Measurements from ENCODE around the gene TGFB2. TPM values are rescaled to one million over a fixed set of nuclear protein-coding genes. Genes with fewer than 3 reads are reported as not detected.

TGFB2 gene
- total and polyA plus RNA-seq, 8 donors = 0.35 to 13.6 (median 2.3) TPM; not detected in 1

DNA sequence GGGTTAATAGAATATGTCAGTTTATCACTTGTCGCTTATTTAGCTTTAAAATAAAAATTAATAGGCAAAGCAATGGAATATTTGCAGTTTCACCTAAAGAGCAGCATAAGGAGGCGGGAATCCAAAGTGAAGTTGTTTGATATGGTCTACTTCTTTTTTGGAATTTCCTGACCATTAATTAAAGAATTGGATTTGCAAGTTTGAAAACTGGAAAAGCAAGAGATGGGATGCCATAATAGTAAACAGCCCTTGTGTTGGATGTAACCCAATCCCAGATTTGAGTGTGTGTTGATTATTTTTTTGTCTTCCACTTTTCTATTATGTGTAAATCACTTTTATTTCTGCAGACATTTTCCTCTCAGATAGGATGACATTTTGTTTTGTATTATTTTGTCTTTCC lies 98.1 kb downstream of the TGFB2 start:
- no peaks in the 10 kb centered on the region for H3K36me3 ChIP-seq
- whole genome bisulfite sequencing, 5 donors = 91 to 97% (median 95%) methylated on average over 2 of the region's 2 CpGs
- intact Hi-C loops (cut with DNase I; ENCODE audit: low total_unique reads) = no loop called here

DNA sequence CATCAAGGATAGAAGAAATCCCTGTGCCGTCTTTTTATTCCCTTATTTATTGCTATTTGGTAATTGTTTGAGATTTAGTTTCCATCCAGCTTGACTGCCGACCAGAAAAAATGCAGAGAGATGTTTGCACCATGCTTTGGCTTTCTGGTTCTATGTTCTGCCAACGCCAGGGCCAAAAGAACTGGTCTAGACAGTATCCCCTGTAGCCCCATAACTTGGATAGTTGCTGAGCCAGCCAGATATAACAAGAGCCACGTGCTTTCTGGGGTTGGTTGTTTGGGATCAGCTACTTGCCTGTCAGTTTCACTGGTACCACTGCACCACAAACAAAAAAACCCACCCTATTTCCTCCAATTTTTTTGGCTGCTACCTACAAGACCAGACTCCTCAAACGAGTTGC lies 99.0 kb downstream of the TGFB2 start:
- intact Hi-C loops (cut with DNase I; ENCODE audit: low total_unique reads) = no loop called here
- Histone ChIP-seq H3K9me3 (no peaks in the 10 kb centered on the region), H3K36me3 (no peaks in the 10 kb centered on the region), H3K4me3 (no peak overlapping the region), H3K27me3 (no peaks in the 10 kb centered on the region), H3K27ac (no peak overlapping the region), H3K4me1 (no peaks in the 10 kb centered on the region)
- no peak for DNase-seq
- TF ChIP-seq, protein P1, sequence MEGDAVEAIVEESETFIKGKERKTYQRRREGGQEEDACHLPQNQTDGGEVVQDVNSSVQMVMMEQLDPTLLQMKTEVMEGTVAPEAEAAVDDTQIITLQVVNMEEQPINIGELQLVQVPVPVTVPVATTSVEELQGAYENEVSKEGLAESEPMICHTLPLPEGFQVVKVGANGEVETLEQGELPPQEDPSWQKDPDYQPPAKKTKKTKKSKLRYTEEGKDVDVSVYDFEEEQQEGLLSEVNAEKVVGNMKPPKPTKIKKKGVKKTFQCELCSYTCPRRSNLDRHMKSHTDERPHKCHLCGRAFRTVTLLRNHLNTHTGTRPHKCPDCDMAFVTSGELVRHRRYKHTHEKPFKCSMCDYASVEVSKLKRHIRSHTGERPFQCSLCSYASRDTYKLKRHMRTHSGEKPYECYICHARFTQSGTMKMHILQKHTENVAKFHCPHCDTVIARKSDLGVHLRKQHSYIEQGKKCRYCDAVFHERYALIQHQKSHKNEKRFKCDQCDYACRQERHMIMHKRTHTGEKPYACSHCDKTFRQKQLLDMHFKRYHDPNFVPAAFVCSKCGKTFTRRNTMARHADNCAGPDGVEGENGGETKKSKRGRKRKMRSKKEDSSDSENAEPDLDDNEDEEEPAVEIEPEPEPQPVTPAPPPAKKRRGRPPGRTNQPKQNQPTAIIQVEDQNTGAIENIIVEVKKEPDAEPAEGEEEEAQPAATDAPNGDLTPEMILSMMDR (IDR thresholded peaks at IDR 0.05) = no peak
- TF ChIP-seq POLR2AphosphoS5 (IDR thresholded peaks at IDR 0.05) (no peak), EP300 (IDR thresholded peaks at IDR 0.05) (no peak)
- 63 to 78% (median 76%) methylated on average over 5 of the region's 5 CpGs for WGBS, 5 donors

More for the DNA sequence above, 98.1 kb downstream of the TGFB2 start:
- H3K27me3 ChIP-seq = no peaks in the 10 kb centered on the region
- DNase-seq = no peak
- H3K4me1 ChIP-seq = no peaks in the 10 kb centered on the region
- no peak overlapping the region for H3K4me3 ChIP-seq
- no peaks in the 10 kb centered on the region for H3K9me3 ChIP-seq
- no peak for TF ChIP-seq POLR2AphosphoS5 (IDR thresholded peaks at IDR 0.05)
- no peak overlapping the region for H3K27ac ChIP-seq

DNA sequence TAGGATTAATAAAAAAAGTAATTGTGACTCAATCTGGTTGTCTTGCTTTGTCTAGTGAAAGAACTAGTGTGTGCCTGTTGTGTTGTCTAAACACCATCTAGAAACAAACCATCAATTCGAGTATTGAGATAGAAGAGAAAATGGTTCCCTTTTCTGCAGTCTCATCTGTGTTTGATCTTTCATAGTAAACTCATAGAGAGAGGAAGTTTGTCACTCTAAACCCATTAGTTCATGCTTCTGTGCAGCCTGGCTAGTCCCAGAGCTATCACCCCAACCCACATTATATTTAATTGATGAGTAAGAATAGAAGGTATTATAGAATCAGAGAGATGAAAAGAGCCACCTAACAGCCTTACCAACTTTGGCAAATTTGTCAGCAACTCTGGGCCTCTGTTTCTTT lies 99.5 kb downstream of the TGFB2 start:
- Histone ChIP-seq H3K9me3 (no peaks in the 10 kb centered on the region), H3K4me1 (no peaks in the 10 kb centered on the region), H3K27me3 (no peaks in the 10 kb centered on the region), H3K36me3 (no peaks in the 10 kb centered on the region), H3K27ac (no peak overlapping the region), H3K4me3 (no peak overlapping the region)
- TF ChIP-seq EP300 (IDR thresholded peaks at IDR 0.05) (no peak), POLR2AphosphoS5 (IDR thresholded peaks at IDR 0.05) (no peak), POLR2A (IDR thresholded peaks at IDR 0.05) (no peak)
- TF ChIP-seq, protein P1 (IDR thresholded peaks at IDR 0.05) = no peak
- DNase-seq = no peak
- intact Hi-C loops (cut with DNase I; ENCODE audit: low total_unique reads) = no loop called here
- 60 to 70% (median 69%) methylated on average over 1 of the region's 1 CpG for WGBS, 5 donors

DNA sequence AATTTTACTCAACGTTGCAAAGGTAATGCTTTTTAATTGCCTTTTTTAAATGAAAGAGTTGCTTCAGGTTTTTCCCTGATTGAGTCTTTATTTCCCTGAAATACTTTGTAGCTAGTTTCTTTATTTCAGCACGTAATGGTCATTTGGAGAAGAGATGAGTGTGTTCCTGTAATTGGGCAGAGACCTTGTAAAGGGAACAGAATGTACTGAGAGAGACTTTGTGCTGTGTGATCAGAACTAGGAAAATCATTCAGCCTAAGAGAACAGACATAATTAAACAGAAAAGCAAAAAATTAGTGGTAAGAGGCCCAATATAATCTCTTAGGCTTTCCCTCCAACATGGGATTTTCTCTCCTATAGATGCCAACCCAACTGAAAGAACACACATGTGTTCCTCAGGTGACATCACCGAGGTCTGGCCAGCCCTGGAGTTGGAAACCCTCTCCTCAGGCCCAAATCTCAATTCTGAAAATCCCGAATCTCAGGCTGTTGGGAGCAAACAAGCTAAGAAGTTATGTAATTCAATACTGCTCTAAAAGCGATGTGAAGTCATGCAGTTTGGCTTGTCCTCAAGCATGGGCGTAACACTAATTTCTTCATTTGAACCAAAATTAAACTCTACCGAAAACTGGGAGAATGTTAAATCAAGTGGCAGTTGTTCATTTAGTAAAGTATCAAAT lies 102.0 kb downstream of the TGFB2 start:
- H3K4me1 ChIP-seq = no peaks in the 10 kb centered on the region
- WGBS, 5 donors = 82 to 94% (median 91%) methylated on average over 7 of the region's 7 CpGs
- H3K36me3 ChIP-seq = no peaks in the 10 kb centered on the region
- H3K27ac ChIP-seq = peak overlapping the region in 1 of 5 donors; percentile 60
- H3K27me3 ChIP-seq = no peaks in the 10 kb centered on the region
- TF ChIP-seq POLR2A (IDR thresholded peaks at IDR 0.05) = no peak
- TF ChIP-seq, protein P1 (IDR thresholded peaks at IDR 0.05) = no peak
- TF ChIP-seq EP300 (IDR thresholded peaks at IDR 0.05) = no peak
- no peak for TF ChIP-seq POLR2AphosphoS5 (IDR thresholded peaks at IDR 0.05)
- H3K9me3 ChIP-seq = no peaks in the 10 kb centered on the region
- DNase-seq = no peak
- no peak overlapping the region for H3K4me3 ChIP-seq
- intact Hi-C loops (cut with DNase I; ENCODE audit: low total_unique reads) = no loop called here

DNA sequence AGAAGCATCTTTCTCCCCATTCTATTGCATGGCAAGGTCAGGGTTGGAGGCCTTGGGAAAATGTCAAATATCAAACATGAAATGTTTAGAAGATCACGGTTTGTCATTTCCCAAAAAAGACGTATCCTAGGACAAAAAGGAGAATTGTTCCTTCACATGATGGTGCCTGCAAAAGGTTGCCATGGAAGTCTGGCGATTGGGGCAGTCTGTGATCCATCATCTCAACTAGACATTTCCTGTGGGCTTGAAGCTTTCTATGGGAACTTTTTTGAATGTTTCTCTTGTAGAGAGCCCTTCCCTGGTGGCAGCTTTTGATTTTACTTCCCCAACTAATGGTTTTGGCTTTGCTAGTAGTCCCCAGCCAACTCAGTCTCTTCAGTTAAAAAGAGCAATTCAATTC lies 106.3 kb downstream of the TGFB2 start:
- H3K27me3 ChIP-seq = no peaks in the 10 kb centered on the region

More for the DNA sequence above, 106.3 kb downstream of the TGFB2 start:
- H3K4me3 ChIP-seq = no peak overlapping the region
- 59 to 87% (median 77%) methylated on average over 3 of the region's 3 CpGs for WGBS, 5 donors
- H3K27ac ChIP-seq = no peak overlapping the region
- no peaks in the 10 kb centered on the region for H3K4me1 ChIP-seq
- intact Hi-C loops (cut with DNase I; ENCODE audit: low total_unique reads) = no loop called here
- TF ChIP-seq EP300 (IDR thresholded peaks at IDR 0.05) = no peak
- TF ChIP-seq POLR2AphosphoS5 (IDR thresholded peaks at IDR 0.05) = no peak
- no peak for TF ChIP-seq POLR2A (IDR thresholded peaks at IDR 0.05)
- TF ChIP-seq, protein P1 (IDR thresholded peaks at IDR 0.05) = no peak
- H3K36me3 ChIP-seq = no peaks in the 10 kb centered on the region
- no peaks in the 10 kb centered on the region for H3K9me3 ChIP-seq
- DNase-seq = no peak

All from stomach (tissue), 9 donors.